HAP-1 (cell line): Measurements from ENCODE around the gene ZEB1.
A peak's percentile ranks its signal among the peaks of the same experiment; 100 is the strongest.

ENCODE experiments used
- DNase-seq, 2 experiments: peaks; one replicate each; pipeline ENCODE4 v3.0.0-alpha.2; 2016 to 2020; ENCODE audit warnings: low spot score in 2 of 2
- H3K27me3 ChIP-seq: fragments of 250-450 bp; sonication (Bioruptor Pico); 2 replicates; pipeline ENCODE4 v1.5.1; 2020; ENCODE audit warnings: low read depth, mild to moderate bottlenecking, moderate library complexity
- H3K36me3 ChIP-seq: fragments of 250-450 bp; sonication (Bioruptor Pico); replicated peaks from 2 replicates; pipeline ENCODE4 v1.5.1; 2020; ENCODE audit warnings: mild to moderate bottlenecking
- H3K4me1 ChIP-seq: fragments of 250-450 bp; sonication (Bioruptor Pico); 2 replicates; pipeline ENCODE4 v1.5.1; 2020; ENCODE audit warnings: mild to moderate bottlenecking
- H3K4me3 ChIP-seq: fragments of 250-450 bp; sonication (Bioruptor Pico); 2 replicates; pipeline ENCODE4 v1.5.1; 2020; ENCODE audit warnings: mild to moderate bottlenecking, moderate library complexity
- H3K9me3 ChIP-seq: fragments of 250-450 bp; sonication (Bioruptor Pico); 2 replicates; pipeline ENCODE4 v1.5.1; 2020; ENCODE audit warnings: mild to moderate bottlenecking, moderate library complexity
- in situ Hi-C: fragments of 300-500 bp; cut with MboI; formaldehyde crosslinking; loops from 3 replicates; pipeline ENCODE4 v1.14.3; 2020; ENCODE audit warnings: low sequenced_read_pairs, inconsistent platforms, mixed read lengths

The ZEB1 gene

GRCh38 chr10:31318854-31319601 is at the start of gene ZEB1:
ZEB1 (plus strand) TSS chr10:31319216; CDS start chr10:31319235, 19 bp downstream.
- no peaks in the 10 kb centered on the region for H3K9me3 ChIP-seq
- no peaks in the 10 kb centered on the region for H3K27me3 ChIP-seq
- peaks cover 17% of the 10 kb centered on the region for H3K4me1 ChIP-seq
- peak within 1 kb of the TSS; percentile 88 for H3K4me3 ChIP-seq
- peak; percentile 88 to 94 for DNase-seq
- in situ Hi-C loops: no loop called here
- H3K36me3 ChIP-seq: no peaks in the 10 kb centered on the region

- Histone ChIP-seq H3K36me3 (no peaks in the 10 kb centered on the region), H3K4me1 (no peaks in the 10 kb centered on the region), H3K4me3 (no peak overlapping the region), H3K9me3 (no peaks in the 10 kb centered on the region), H3K27me3 (no peaks in the 10 kb centered on the region)
- in situ Hi-C loops: no loop called here
- no peak for DNase-seq
Observed at GRCh38 chr10:31270954-31271353, 48.1 kb upstream of the ZEB1 start.

GRCh38 chr10:31272841-31273240 is 46.2 kb upstream of the ZEB1 start:
- in situ Hi-C loops: no loop called here
- no peak for DNase-seq
- Histone ChIP-seq H3K36me3 (no peaks in the 10 kb centered on the region), H3K4me3 (no peak overlapping the region), H3K9me3 (no peaks in the 10 kb centered on the region), H3K4me1 (no peaks in the 10 kb centered on the region), H3K27me3 (no peaks in the 10 kb centered on the region)

GRCh38 chr10:31273789-31274188 is 45.2 kb upstream of the ZEB1 start:
- no peak overlapping the region for H3K4me3 ChIP-seq
- H3K27me3 ChIP-seq: no peaks in the 10 kb centered on the region
- no peaks in the 10 kb centered on the region for H3K9me3 ChIP-seq
- in situ Hi-C loops: no loop called here
- no peak for DNase-seq
- no peaks in the 10 kb centered on the region for H3K4me1 ChIP-seq
- H3K36me3 ChIP-seq: no peaks in the 10 kb centered on the region

DNA sequence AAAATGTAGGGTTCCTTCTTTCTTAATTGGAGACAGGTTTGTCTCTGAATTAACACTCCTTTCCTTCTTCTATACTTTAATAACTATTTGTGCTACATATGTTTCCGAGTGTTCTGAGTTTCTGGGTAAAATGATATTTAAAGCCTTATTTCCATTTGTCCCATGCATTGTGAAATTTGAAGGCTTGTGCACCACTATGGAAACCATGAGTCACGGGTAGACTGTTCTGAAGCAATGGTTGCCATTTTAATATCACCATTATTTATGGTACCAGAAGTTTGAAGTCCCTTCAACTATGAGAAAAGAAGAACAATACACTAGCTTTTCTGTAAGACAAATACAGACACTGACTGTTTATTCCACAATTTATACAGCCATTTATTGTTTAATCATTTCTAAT is 44.7 kb upstream of the ZEB1 start:
- Histone ChIP-seq H3K4me3 (no peak overlapping the region), H3K36me3 (no peaks in the 10 kb centered on the region), H3K9me3 (no peaks in the 10 kb centered on the region), H3K4me1 (no peaks in the 10 kb centered on the region), H3K27me3 (no peaks in the 10 kb centered on the region)
- in situ Hi-C loops: no loop called here
- DNase-seq: no peak

DNA sequence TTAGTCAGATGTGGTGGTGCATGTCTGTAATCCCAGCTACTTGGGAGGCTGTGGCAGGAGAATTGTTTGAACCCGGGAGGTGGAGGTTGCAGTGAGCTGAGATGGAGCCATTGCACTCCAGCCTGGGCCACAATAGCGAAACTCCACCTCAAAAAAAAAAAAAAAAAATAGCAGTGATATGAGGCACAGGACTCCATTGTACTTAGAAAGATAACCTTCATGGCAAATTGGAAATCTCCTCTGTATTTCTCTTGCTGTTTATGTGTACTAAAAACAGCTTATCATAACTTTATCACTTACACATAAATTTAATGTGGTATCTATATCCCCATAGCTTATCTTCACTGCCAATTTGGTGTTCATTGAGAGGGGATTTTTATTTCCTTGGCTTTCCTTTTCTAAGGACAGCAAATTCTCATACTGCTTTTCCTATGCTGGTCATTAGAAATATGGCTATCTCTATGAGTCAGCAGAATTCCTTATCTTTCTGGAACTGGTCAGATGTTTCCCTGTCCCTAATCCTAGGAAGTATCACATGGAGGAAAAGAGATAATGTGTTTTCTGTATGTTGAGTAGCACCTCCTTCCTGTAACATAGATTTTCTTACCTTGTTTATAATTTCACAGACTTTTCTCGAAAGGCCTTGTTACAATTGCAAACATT is 40.6 kb upstream of the ZEB1 start:
- no peaks in the 10 kb centered on the region for H3K36me3 ChIP-seq
- in situ Hi-C loops: no loop called here
- H3K9me3 ChIP-seq: no peaks in the 10 kb centered on the region
- H3K4me1 ChIP-seq: no peaks in the 10 kb centered on the region
- no peak overlapping the region for H3K4me3 ChIP-seq
- no peak for DNase-seq
- H3K27me3 ChIP-seq: no peaks in the 10 kb centered on the region

DNA sequence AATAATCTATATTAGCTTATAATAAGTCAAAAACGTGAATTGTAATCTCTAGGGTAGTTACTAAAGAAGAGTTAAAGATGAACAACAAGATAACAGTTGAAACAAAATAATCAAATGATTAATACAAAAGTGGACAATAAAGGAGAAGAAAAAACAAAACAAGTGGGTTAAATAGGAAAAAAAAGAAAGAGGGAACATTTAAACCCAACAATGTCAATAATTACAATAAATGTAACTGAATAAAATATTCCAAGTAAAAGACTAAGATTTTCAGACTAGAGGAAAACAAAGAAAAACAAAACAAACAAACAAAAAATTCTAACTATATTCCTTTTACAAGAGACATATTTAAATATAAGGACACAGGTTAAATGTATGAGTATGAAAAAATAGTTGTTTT is 38.0 kb upstream of the ZEB1 start:
- no peak for DNase-seq
- H3K27me3 ChIP-seq: no peaks in the 10 kb centered on the region
- in situ Hi-C loops: no loop called here

DNA sequence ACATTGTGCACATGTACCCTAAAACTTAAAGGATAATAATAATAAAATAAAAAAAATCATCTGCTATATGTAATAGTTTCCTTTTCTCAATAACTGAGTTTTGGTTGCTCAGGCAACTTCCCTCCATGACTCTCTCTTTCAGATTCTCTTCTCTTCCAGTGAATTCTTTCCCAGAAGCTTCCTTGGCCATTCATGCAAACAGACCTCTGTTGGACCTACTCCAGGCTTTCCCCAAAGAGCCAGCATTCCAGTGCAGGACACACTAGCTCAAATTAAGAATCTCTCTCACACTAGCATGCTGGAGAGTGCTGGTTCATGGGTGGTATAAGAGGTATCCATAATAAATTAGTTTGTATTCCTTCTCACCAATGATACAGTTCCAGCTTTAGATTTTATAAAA is 31.0 kb upstream of the ZEB1 start:
- no peaks in the 10 kb centered on the region for H3K27me3 ChIP-seq
- in situ Hi-C loops: no loop called here

More for the DNA sequence above, 38.0 kb upstream of the ZEB1 start:
- no peaks in the 10 kb centered on the region for H3K9me3 ChIP-seq
- H3K36me3 ChIP-seq: no peaks in the 10 kb centered on the region
- no peaks in the 10 kb centered on the region for H3K4me1 ChIP-seq
- no peak overlapping the region for H3K4me3 ChIP-seq

DNA sequence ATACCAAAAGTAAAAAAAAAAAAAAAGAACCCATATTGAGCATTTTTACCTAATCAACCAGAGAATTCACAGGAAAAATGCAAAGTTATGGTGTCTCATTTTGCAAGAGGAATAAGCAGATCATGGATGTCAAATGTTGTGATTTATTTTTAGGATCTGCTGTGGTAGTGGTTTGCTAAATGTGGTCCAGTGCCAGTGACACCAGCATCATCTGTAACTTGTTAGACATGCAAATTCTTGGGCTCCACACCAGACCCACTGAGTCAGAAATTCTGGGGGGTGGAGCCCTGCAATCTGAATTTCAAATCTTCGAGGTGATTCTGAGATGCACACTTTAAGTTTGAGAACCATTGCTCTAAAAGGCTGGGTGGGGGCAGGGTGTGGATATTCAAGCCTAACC is 30.1 kb upstream of the ZEB1 start:
- DNase-seq: no peak
- in situ Hi-C loops: no loop called here
- no peaks in the 10 kb centered on the region for H3K27me3 ChIP-seq
- no peaks in the 10 kb centered on the region for H3K36me3 ChIP-seq
- no peaks in the 10 kb centered on the region for H3K9me3 ChIP-seq
- no peaks in the 10 kb centered on the region for H3K4me1 ChIP-seq
- H3K4me3 ChIP-seq: no peak overlapping the region

More for the DNA sequence above, 31.0 kb upstream of the ZEB1 start:
- no peaks in the 10 kb centered on the region for H3K36me3 ChIP-seq
- H3K4me3 ChIP-seq: no peak overlapping the region
- H3K9me3 ChIP-seq: no peaks in the 10 kb centered on the region
- no peak for DNase-seq
- H3K4me1 ChIP-seq: no peaks in the 10 kb centered on the region

GRCh38 chr10:31290386-31290785 is 28.6 kb upstream of the ZEB1 start:
- in situ Hi-C loops: no loop called here
- H3K27me3 ChIP-seq: no peaks in the 10 kb centered on the region
- H3K4me1 ChIP-seq: no peaks in the 10 kb centered on the region
- H3K4me3 ChIP-seq: no peak overlapping the region
- no peak for DNase-seq
- H3K9me3 ChIP-seq: no peaks in the 10 kb centered on the region
- no peaks in the 10 kb centered on the region for H3K36me3 ChIP-seq

DNA sequence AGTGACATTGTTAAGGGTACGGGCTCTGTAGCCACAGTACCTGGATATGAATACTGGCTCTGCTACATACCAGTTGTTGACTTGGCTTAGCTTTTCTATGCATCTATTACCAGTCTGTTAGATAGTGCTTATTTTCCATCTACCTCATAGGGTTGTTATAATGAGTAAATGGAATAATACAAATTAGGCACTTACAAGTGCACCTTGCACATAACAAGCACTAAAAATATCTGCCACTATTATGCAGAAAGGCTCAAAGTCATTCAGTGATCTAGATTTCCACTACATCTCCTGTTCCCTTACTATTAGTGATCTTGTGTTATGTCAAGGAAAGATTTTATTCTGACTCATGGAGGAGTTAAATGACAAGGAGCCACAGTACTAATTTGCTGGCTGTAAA is 27.9 kb upstream of the ZEB1 start:
- no peaks in the 10 kb centered on the region for H3K4me1 ChIP-seq
- no peak for DNase-seq
- no peaks in the 10 kb centered on the region for H3K36me3 ChIP-seq
- no peaks in the 10 kb centered on the region for H3K9me3 ChIP-seq
- no peak overlapping the region for H3K4me3 ChIP-seq
- in situ Hi-C loops: no loop called here
- no peaks in the 10 kb centered on the region for H3K27me3 ChIP-seq

GRCh38 chr10:31294558-31294957 is 24.5 kb upstream of the ZEB1 start:
- Histone ChIP-seq H3K9me3 (no peaks in the 10 kb centered on the region), H3K4me1 (no peaks in the 10 kb centered on the region), H3K36me3 (no peaks in the 10 kb centered on the region), H3K27me3 (no peaks in the 10 kb centered on the region), H3K4me3 (no peak overlapping the region)
- no peak for DNase-seq
- in situ Hi-C loops: no loop called here

GRCh38 chr10:31296754-31297153 is 22.3 kb upstream of the ZEB1 start:
- in situ Hi-C loops: no loop called here
- Histone ChIP-seq H3K9me3 (no peaks in the 10 kb centered on the region), H3K4me3 (no peak overlapping the region), H3K4me1 (no peaks in the 10 kb centered on the region), H3K27me3 (no peaks in the 10 kb centered on the region), H3K36me3 (no peaks in the 10 kb centered on the region)
- no peak for DNase-seq

- H3K36me3 ChIP-seq: no peaks in the 10 kb centered on the region
- H3K9me3 ChIP-seq: no peaks in the 10 kb centered on the region
- no peaks in the 10 kb centered on the region for H3K27me3 ChIP-seq
- H3K4me1 ChIP-seq: no peaks in the 10 kb centered on the region
- in situ Hi-C loops: no loop called here
- H3K4me3 ChIP-seq: no peak overlapping the region
- DNase-seq: no peak
Observed at GRCh38 chr10:31299119-31299518, 19.9 kb upstream of the ZEB1 start.
